Right lobe of liver (tissue), 6 donors: ENCODE results near the gene SRSF3. TPM values are rescaled to one million over a fixed set of nuclear protein-coding genes. Genes with fewer than 3 reads are reported as not detected.
"Not testable (repeated sequence)": the region's sequence is repeated elsewhere in the genome, so short reads cannot be mapped to it uniquely, and the experiment has no call there.

Source experiments
- ATAC-seq, 4 donors: fragments of 200-7000 bp; cut with Tn5 transposase; one replicate each; pipeline ENCODE4 v1.9.1; 2020; ENCODE audit warnings: mild to moderate bottlenecking in 4 of 4, moderate library complexity in 4 of 4
- DNase-seq, 3 donors: peaks; one replicate each; pipeline ENCODE4 v3.0.0-alpha.2; 2020
- H3K27ac ChIP-seq, 3 donors: fragments of 200-600 bp; one replicate each; pipeline ENCODE4 v1.8.0; 2022
- H3K27me3 ChIP-seq, 2 donors: fragments of 200-600 bp; one replicate each; pipeline ENCODE4 v1.8.0; 2022
- H3K36me3 ChIP-seq, 4 donors: fragments of 200-600 bp; sonication (generic) in 1 of 4; one replicate each; pipeline versions ENCODE4 v1.5.1 to v1.8.0; 2017 to 2022; ENCODE audit warnings: control low read depth in 1 of 4
- H3K4me1 ChIP-seq, 4 donors: fragments of 200-600 bp; sonication (generic) in 1 of 4; one replicate each; pipeline versions ENCODE4 v1.5.1 to v1.8.0; 2017 to 2022; ENCODE audit warnings: control low read depth in 1 of 4
- H3K4me3 ChIP-seq, 3 donors: fragments of 200-600 bp; one replicate each; pipeline ENCODE4 v1.8.0; 2022
- H3K9me3 ChIP-seq, 4 donors: fragments of 200-600 bp; sonication (generic) in 1 of 4; one replicate each; pipeline versions ENCODE4 v1.5.1 to v1.8.0; 2017 to 2022; ENCODE audit warnings: control low read depth in 1 of 4
- CTCF ChIP-seq, 4 donors: fragments of 200-600 bp in 3 of 4; fragments of 450-650 bp in 1 of 4; IDR thresholded peaks; one replicate each; pipeline versions ENCODE4 v1.5.1 to v1.8.0; 2016 to 2022; ENCODE audit warnings: antibody characterized with exemption in 4 of 4, mild to moderate bottlenecking in 2 of 4
- POLR2A ChIP-seq: fragments of 450-650 bp; IDR thresholded peaks from one replicate; pipeline ENCODE4 v1.6.1; 2017; ENCODE audit warnings: antibody characterized with exemption, mild to moderate bottlenecking
- WGBS: methylation state at CpG from one replicate; pipeline ENCODE4 v1.1.6; 2018; ENCODE audit warnings: low coverage, low lambda C conversion rate; ENCODE audit not compliant: insufficient coverage; ENCODE audit errors: missing lambda C conversion rate; 5-methylcytosine and 5-hydroxymethylcytosine counted together
- intact Hi-C, 2 donors: fragments of 100-400 bp; cut with DNase I; formaldehyde crosslinking; loops; one replicate each; pipeline versions ENCODE4 v1.11.2 to v1.14.1; 2022
- total RNA-seq, 6 experiments: library from RNA; depleted of rRNA in 2 of 6; stranded (reverse); fragments of >200 nt in 2 of 6; fragmentation: NEBNext Ultra II Directional in 3 of 6; extraction: Animal tissue kit (Norgen Biotek cat#: 25700) in 3 of 6; gene quantifications; one replicate each; pipeline versions ENCODE4 v1.1.0 to v1.2.4, GENCODE V29; 2016 to 2023
- donor health status: DM: no; HTN: yes; CAD: no.
- donor health status: DM: no; HTN: no; CAD: no.
- donor health status: DM: no; HTN: no; CAD: no.
- donor health status: DM: no; HTN: yes; CAD: no.
- donor health status: DM: no; HTN: yes; CAD: no.

Gene SRSF3
- total RNA-seq, 6 experiments from 2014 or later: 36.8 to 103 (median 71.4) TPM

GRCh38 chr6:36604090-36605060, 10.2 kb downstream of the SRSF3 start:
- ATAC-seq (no peak), DNase-seq (peak in 2 of 3 donors; percentile 3 to 12)
- Histone ChIP-seq H3K27me3 (no peaks in the 10 kb centered on the region), H3K27ac (no peak overlapping the region), H3K36me3 (peaks cover 4 to 81% (median 47%) of the 10 kb centered on the region in 4 donors), H3K4me3 (no peak overlapping the region), H3K4me1 (peaks cover 0 to 97% (median 36%) of the 10 kb centered on the region in 4 donors), H3K9me3 (no peaks in the 10 kb centered on the region)
- intact Hi-C loops: no loop called here
- WGBS: 76% methylated on average over 6 of the region's 6 CpGs
- TF ChIP-seq CTCF (IDR thresholded peaks at IDR 0.05): no peak

GRCh38 chr6:36605143-36605542, 11.0 kb downstream of the SRSF3 start:
- Histone ChIP-seq H3K27me3 (no peaks in the 10 kb centered on the region), H3K4me3 (no peak overlapping the region), H3K4me1 (peaks cover 0 to 93% (median 37%) of the 10 kb centered on the region in 4 donors), H3K36me3 (peaks cover 4 to 73% (median 39%) of the 10 kb centered on the region in 4 donors), H3K27ac (no peak overlapping the region), H3K9me3 (no peaks in the 10 kb centered on the region)
- 34% methylated on average over 5 of the region's 5 CpGs for WGBS
- intact Hi-C loops: no loop called here
- ATAC-seq (peak in 1 of 4 donors; percentile 5), DNase-seq (peak in 1 of 3 donors; percentile 13)
- TF ChIP-seq POLR2A: no peak
- no peak for TF ChIP-seq CTCF (IDR thresholded peaks at IDR 0.05)

GRCh38 chr6:36605560-36606391, 11.6 kb downstream of the SRSF3 start:
- Histone ChIP-seq H3K36me3 (peaks cover 4 to 67% (median 34%) of the 10 kb centered on the region in 4 donors), H3K27ac (peak overlapping the region in 1 of 3 donors; percentile 15), H3K9me3 (no peaks in the 10 kb centered on the region), H3K27me3 (no peaks in the 10 kb centered on the region), H3K4me1 (peaks cover 0 to 87% (median 37%) of the 10 kb centered on the region in 4 donors), H3K4me3 (no peak overlapping the region)
- 58% methylated on average over 7 of the region's 7 CpGs for whole genome bisulfite sequencing
- no peak for TF ChIP-seq POLR2A
- TF ChIP-seq CTCF (IDR thresholded peaks at IDR 0.05): no peak
- DNase-seq (no peak), ATAC-seq (peak in 1 of 4 donors; percentile 5)
- intact Hi-C loops: no loop called here

- DNase-seq: peak in 1 of 3 donors; percentile 16
- 87% methylated on average over 7 of the region's 8 CpGs for WGBS
- Histone ChIP-seq H3K36me3 (peaks cover under 1 to 51% (median 26%) of the 10 kb centered on the region in 4 donors), H3K4me1 (peaks cover 0 to 74% (median 32%) of the 10 kb centered on the region in 4 donors), H3K27ac (peak overlapping the region in 1 of 3 donors; percentile 54)
- intact Hi-C loops, H3K27me3 ChIP-seq, ATAC-seq, H3K9me3 ChIP-seq, H3K4me3 ChIP-seq: not testable (repeated sequence)
These were observed 13.1 kb downstream of the SRSF3 start for GRCh38 chr6:36607305-36607682.
